Endothelial cell of umbilical vein (primary cell): ENCODE data around the gene AKR1C2. TPM values are rescaled to one million over a fixed set of nuclear protein-coding genes. Genes with fewer than 3 reads are reported as not detected.

Experiments
- BruUV-seq: library from RNA; stranded (reverse); fragments of 400-500 nt; replicated peaks from 2 replicates; lab custom pipeline; 2021; lab: Mats Ljungman, UMichigan
- CTCF ChIA-PET: fragments of 300-600, 350-600 bp; sonication (Branson Sonifier 250); formaldehyde crosslinking; loops from one replicate; lab custom pipeline; 2021; ENCODE audit warnings: antibody characterized with exemption, inconsistent platforms; lab: Charles Lee
- POLR2A ChIA-PET: fragments of 300-600, 350-600 bp; sonication (Branson Sonifier 250); formaldehyde crosslinking; loops from one replicate; lab custom pipeline; 2021; ENCODE audit warnings: antibody characterized with exemption, inconsistent platforms; lab: Charles Lee
- DNase-seq: peaks from one replicate; pipeline ENCODE4 v3.0.0-alpha.2; 2011; ENCODE audit warnings: low read depth, low spot score
- FAIRE-seq: peaks from 2 replicates; lab custom pipeline; 2011; peaks lifted over from hg19 to GRCh38; lab: Jason Lieb, UNC
- H2AFZ ChIP-seq: 2 replicates; pipeline ENCODE4 v1.6.0; 2012; ENCODE audit warnings: low read depth, low read length, control low read depth, inconsistent platforms
- H3K27ac ChIP-seq: 2 replicates; pipeline ENCODE4 v1.5.1; 2011; ENCODE audit warnings: low read depth, mild to moderate bottlenecking, control low read depth, low read length, moderate library complexity; ENCODE audit not compliant: insufficient read depth
- H3K27me3 ChIP-seq, 2 experiments: 2 replicates each; pipeline versions ENCODE4 v1.6.0 to v1.6.1; 2011; ENCODE audit warnings: low read length in 2 of 2, mixed read lengths in 1 of 2; ENCODE audit not compliant: control insufficient read depth in 2 of 2, insufficient read depth in 2 of 2
- H3K36me3 ChIP-seq, 2 experiments: 2 replicates in 1 of 2; 3 replicates in 1 of 2; pipeline ENCODE4 v1.5.1; 2011; ENCODE audit warnings: low read length in 2 of 2, mild to moderate bottlenecking in 1 of 2, moderate library complexity in 1 of 2; ENCODE audit not compliant: control insufficient read depth in 2 of 2, insufficient read depth in 2 of 2; ENCODE audit errors: extremely low read depth in 1 of 2
- H3K4me1 ChIP-seq: 3 replicates; pipeline ENCODE4 v1.5.1; 2011; ENCODE audit warnings: mild to moderate bottlenecking, low read length; ENCODE audit not compliant: control insufficient read depth, insufficient read depth; ENCODE audit errors: extremely low read depth
- H3K4me2 ChIP-seq: 2 replicates; pipeline ENCODE4 v1.6.1; 2011; ENCODE audit warnings: low read length, control low read depth, mixed read lengths; ENCODE audit not compliant: insufficient read depth
- H3K4me3 ChIP-seq, 3 experiments: fragments of 200-600 bp in 1 of 3; sonication (generic), shearing (Covaris generic) in 1 of 3; replicated peaks in 1 of 3; 2 replicates each; pipeline ENCODE4 v1.5.1; 2011 to 2016; ENCODE audit warnings: control low read depth in 3 of 3, low read length in 3 of 3, mild to moderate bottlenecking in 2 of 3, inconsistent platforms in 1 of 3, low read depth in 1 of 3, moderate library complexity in 1 of 3; ENCODE audit not compliant: insufficient read depth in 1 of 3
- H3K79me2 ChIP-seq: 2 replicates; pipeline ENCODE4 v1.6.0; 2012; ENCODE audit warnings: low read length, inconsistent platforms; ENCODE audit not compliant: control insufficient read depth, insufficient read depth
- H3K9ac ChIP-seq: replicated peaks from 2 replicates; pipeline ENCODE3; 2011; ENCODE audit warnings: low read length, control low read depth; ENCODE audit not compliant: insufficient read depth; ENCODE audit errors: extremely low read depth
- H3K9me1 ChIP-seq: replicated peaks from 3 replicates; pipeline ENCODE4 v1.6.0; 2011; ENCODE audit warnings: mild to moderate bottlenecking, low read length; ENCODE audit not compliant: control insufficient read depth, insufficient read depth; ENCODE audit errors: extremely low read depth
- H3K9me3 ChIP-seq: replicated peaks from 2 replicates; pipeline ENCODE4 v1.5.1; 2012; ENCODE audit warnings: low read length, inconsistent platforms; ENCODE audit not compliant: control insufficient read depth, insufficient read depth
- H4K20me1 ChIP-seq: replicated peaks from 2 replicates; pipeline ENCODE3; 2011; ENCODE audit warnings: mild to moderate bottlenecking, low read length; ENCODE audit not compliant: control insufficient read depth, insufficient read depth; ENCODE audit errors: extremely low read depth
- EZH2 ChIP-seq: IDR thresholded peaks from 2 replicates; pipeline ENCODE4 v1.6.1; 2012; ENCODE audit warnings: borderline replicate concordance, low read depth, mild to moderate bottlenecking, moderate library complexity, low read length, inconsistent platforms; ENCODE audit not compliant: severe bottlenecking
- FOS ChIP-seq: IDR thresholded peaks from 2 replicates; pipeline ENCODE4 v1.6.1; 2011; ENCODE audit warnings: mild to moderate bottlenecking, low read length, moderate library complexity, borderline replicate concordance; ENCODE audit not compliant: insufficient read depth
- GATA2 ChIP-seq: IDR thresholded peaks from 2 replicates; pipeline ENCODE4 v1.7.0; 2011; ENCODE audit warnings: low read depth, mild to moderate bottlenecking, moderate library complexity, mixed read lengths, low read length; ENCODE audit not compliant: insufficient read length, insufficient read depth
- JUN ChIP-seq: IDR thresholded peaks from 2 replicates; pipeline ENCODE4 v1.6.1; 2011; ENCODE audit warnings: borderline replicate concordance, low read depth; ENCODE audit not compliant: insufficient read length, insufficient read depth
- MAX ChIP-seq: IDR thresholded peaks from 2 replicates; pipeline ENCODE4 v1.6.1; 2011; ENCODE audit not compliant: insufficient read depth, insufficient read length
- MYC ChIP-seq: IDR thresholded peaks from one replicate; pipeline ENCODE4 v1.6.1; 2011; ENCODE audit warnings: mild to moderate bottlenecking, low read depth, low read length
- POLR2A ChIP-seq: IDR thresholded peaks from 2 replicates; pipeline ENCODE4 v1.6.1; 2012; ENCODE audit warnings: low read depth, mild to moderate bottlenecking, control low read depth, low read length
- POLR2AphosphoS5 ChIP-seq: IDR thresholded peaks from 2 replicates; pipeline ENCODE4 v1.6.1; 2012; ENCODE audit warnings: low read depth, mild to moderate bottlenecking, control low read depth, low read length, moderate library complexity; ENCODE audit not compliant: insufficient read depth
- dilution Hi-C: fragments of 300-500 bp; cut with MboI; formaldehyde crosslinking; loops from one replicate; pipeline ENCODE4 v1.15.0; 2019; ENCODE audit warnings: low sequenced_read_pairs; ENCODE audit not compliant: extremely low pct_ligation_motif_present
- intact Hi-C: fragments of 100-400 bp; cut with micrococcal nuclease; formaldehyde crosslinking; loops from one replicate; pipeline ENCODE4 v1.10.0; 2022
- polyA plus RNA-seq, 4 experiments: library from polyadenylated mRNA; depleted of rRNA in 3 of 4; stranded (reverse) in 3 of 4; unstranded in 1 of 4; fragments of >200 nt; gene quantifications; 2 replicates each; pipeline versions ENCODE4 v1.2.1 to v1.2.3, GENCODE V29; 2011 to 2012; ENCODE audit warnings: missing spikeins in 1 of 4
- total RNA-seq: library from RNA; stranded (reverse); gene quantifications from 2 replicates; pipeline ENCODE4 v1.2.3, GENCODE V29; 2021
- TF ChIP-seq, protein P1 (sequence below), 2 donors: IDR thresholded peaks; 1 replicate in 1 of 2; 2 replicates in 1 of 2; pipeline ENCODE4 v1.5.1; 2011; ENCODE audit warnings: low read length in 2 of 2, mild to moderate bottlenecking in 2 of 2, moderate library complexity in 2 of 2, control low read depth in 1 of 2, inconsistent platforms in 1 of 2, low read depth in 1 of 2; ENCODE audit not compliant: insufficient read depth in 1 of 2; ENCODE audit errors: extremely low read depth in 1 of 2

AKR1C2 gene
- total and polyA plus RNA-seq, 2 donors (not counting 3 experiments of a cell fraction or from before 2014, with no cell fraction given), result 0.84 to 1.7 TPM

GRCh38 chr10:4984971-4985594, 18.6 kb downstream of the AKR1C2 start:
- ChIA-PET CTCF (interaction anchor here (1.0 to 4.9 kb wide), 2 partner anchors 135 to 170 kb away, joined by 4 to 136 read pairs; no protein-coding TSS in a partner anchor), POLR2A (interaction anchor here (0.9 kb wide), 1 partner anchor 135 kb away, joined by 3 read pairs; no protein-coding TSS in a partner anchor)
- H3K9me1 ChIP-seq, result no peaks in the 10 kb centered on the region

More at GRCh38 chr10:4984971-4985594, 18.6 kb downstream of the AKR1C2 start:
- DNase-seq (no peak), FAIRE-seq (no peak)
- H3K9me3 ChIP-seq, result no peaks in the 10 kb centered on the region
- no peak for TF ChIP-seq GATA2
- TF ChIP-seq FOS, result no peak
- TF ChIP-seq JUN, result no peak
- no peak for TF ChIP-seq MAX
- no peak for TF ChIP-seq EZH2
- no peak for TF ChIP-seq POLR2A
- TF ChIP-seq POLR2AphosphoS5, result no peak
- no peak for TF ChIP-seq MYC
- TF ChIP-seq, protein P1, sequence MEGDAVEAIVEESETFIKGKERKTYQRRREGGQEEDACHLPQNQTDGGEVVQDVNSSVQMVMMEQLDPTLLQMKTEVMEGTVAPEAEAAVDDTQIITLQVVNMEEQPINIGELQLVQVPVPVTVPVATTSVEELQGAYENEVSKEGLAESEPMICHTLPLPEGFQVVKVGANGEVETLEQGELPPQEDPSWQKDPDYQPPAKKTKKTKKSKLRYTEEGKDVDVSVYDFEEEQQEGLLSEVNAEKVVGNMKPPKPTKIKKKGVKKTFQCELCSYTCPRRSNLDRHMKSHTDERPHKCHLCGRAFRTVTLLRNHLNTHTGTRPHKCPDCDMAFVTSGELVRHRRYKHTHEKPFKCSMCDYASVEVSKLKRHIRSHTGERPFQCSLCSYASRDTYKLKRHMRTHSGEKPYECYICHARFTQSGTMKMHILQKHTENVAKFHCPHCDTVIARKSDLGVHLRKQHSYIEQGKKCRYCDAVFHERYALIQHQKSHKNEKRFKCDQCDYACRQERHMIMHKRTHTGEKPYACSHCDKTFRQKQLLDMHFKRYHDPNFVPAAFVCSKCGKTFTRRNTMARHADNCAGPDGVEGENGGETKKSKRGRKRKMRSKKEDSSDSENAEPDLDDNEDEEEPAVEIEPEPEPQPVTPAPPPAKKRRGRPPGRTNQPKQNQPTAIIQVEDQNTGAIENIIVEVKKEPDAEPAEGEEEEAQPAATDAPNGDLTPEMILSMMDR (IDR thresholded peaks at IDR 0.05; ENCODE audit: extremely low read depth in 1 of 2, insufficient read depth in 1 of 2, low read depth in 1 of 2, low read length in 2 of 2), result no peak
- intact Hi-C loops (no loop called here), dilution Hi-C loops (no loop called here)
- H3K4me3 ChIP-seq, result no peak overlapping the region
- no peak overlapping the region for H3K4me2 ChIP-seq
- H3K4me1 ChIP-seq, result peaks cover 3% of the 10 kb centered on the region
- no peaks in the 10 kb centered on the region for H4K20me1 ChIP-seq
- no TSS peak for BruUV-seq
- no peak overlapping the region for H3K27ac ChIP-seq
- H3K36me3 ChIP-seq, result no peaks in the 10 kb centered on the region
- no peak overlapping the region for H3K9ac ChIP-seq
- no peaks in the 10 kb centered on the region for H3K79me2 ChIP-seq
- peaks cover 0 to 3% of the 10 kb centered on the region in 2 experiments for H3K27me3 ChIP-seq
- H2AFZ ChIP-seq, result no peak overlapping the region
